ENCODE measurements around the gene WSCD1. TPM values are rescaled to one million over a fixed set of nuclear protein-coding genes. Genes with fewer than 3 reads are reported as not detected.

Gene WSCD1
- total RNA-seq, 2 experiments from 2014 or later, result not detected

- H3K36me3 ChIP-seq (ENCODE audit: insufficient read depth, low read length), result no peaks in the 10 kb centered on the region
- POLR2A ChIA-PET, result no interaction called here
- H3K9me3 ChIP-seq (ENCODE audit: low read length), result no peaks in the 10 kb centered on the region
- BruUV-seq (replicated peaks), result no TSS peak
- intact Hi-C loops (cut with micrococcal nuclease; ENCODE audit: unreplicated experiment), result no loop called here
- no peaks in the 10 kb centered on the region for H3K9me2 ChIP-seq (ENCODE audit: insufficient read depth, low read length)
- H2AFZ ChIP-seq (ENCODE audit: low read length), result no peak overlapping the region
- no peak overlapping the region for H3K27ac ChIP-seq (ENCODE audit: low read depth, low read length, poor library complexity, severe bottlenecking)
- CTCF ChIA-PET (ENCODE audit: unreplicated experiment), result no interaction called here
- no peaks in the 10 kb centered on the region for H3K79me2 ChIP-seq (ENCODE audit: insufficient read depth, low read depth, low read length)
- H3K4me3 ChIP-seq (ENCODE audit: low read depth, low read length, poor library complexity, severe bottlenecking), result no peak overlapping the region
- H4K20me1 ChIP-seq (ENCODE audit: insufficient read depth, low read length), result no peaks in the 10 kb centered on the region
- no peak for TF ChIP-seq EZH2phosphoT487 (IDR thresholded peaks at IDR 0.05; ENCODE audit: borderline replicate concordance, low read depth, low read length)
- TF ChIP-seq, protein P1, sequence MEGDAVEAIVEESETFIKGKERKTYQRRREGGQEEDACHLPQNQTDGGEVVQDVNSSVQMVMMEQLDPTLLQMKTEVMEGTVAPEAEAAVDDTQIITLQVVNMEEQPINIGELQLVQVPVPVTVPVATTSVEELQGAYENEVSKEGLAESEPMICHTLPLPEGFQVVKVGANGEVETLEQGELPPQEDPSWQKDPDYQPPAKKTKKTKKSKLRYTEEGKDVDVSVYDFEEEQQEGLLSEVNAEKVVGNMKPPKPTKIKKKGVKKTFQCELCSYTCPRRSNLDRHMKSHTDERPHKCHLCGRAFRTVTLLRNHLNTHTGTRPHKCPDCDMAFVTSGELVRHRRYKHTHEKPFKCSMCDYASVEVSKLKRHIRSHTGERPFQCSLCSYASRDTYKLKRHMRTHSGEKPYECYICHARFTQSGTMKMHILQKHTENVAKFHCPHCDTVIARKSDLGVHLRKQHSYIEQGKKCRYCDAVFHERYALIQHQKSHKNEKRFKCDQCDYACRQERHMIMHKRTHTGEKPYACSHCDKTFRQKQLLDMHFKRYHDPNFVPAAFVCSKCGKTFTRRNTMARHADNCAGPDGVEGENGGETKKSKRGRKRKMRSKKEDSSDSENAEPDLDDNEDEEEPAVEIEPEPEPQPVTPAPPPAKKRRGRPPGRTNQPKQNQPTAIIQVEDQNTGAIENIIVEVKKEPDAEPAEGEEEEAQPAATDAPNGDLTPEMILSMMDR (conservative IDR thresholded peaks at IDR 0.05; ENCODE audit: low read length), result no peak
- H3K4me1 ChIP-seq (ENCODE audit: insufficient read depth, low read length, poor library complexity, severe bottlenecking), result no peaks in the 10 kb centered on the region
- no peak for DNase-seq (ENCODE audit: low spot score)
- H3K4me2 ChIP-seq (ENCODE audit: low read length), result no peak overlapping the region
These were observed 67.7 kb downstream of the WSCD1 start for GRCh38 chr17:6137716-6138502.

DNA sequence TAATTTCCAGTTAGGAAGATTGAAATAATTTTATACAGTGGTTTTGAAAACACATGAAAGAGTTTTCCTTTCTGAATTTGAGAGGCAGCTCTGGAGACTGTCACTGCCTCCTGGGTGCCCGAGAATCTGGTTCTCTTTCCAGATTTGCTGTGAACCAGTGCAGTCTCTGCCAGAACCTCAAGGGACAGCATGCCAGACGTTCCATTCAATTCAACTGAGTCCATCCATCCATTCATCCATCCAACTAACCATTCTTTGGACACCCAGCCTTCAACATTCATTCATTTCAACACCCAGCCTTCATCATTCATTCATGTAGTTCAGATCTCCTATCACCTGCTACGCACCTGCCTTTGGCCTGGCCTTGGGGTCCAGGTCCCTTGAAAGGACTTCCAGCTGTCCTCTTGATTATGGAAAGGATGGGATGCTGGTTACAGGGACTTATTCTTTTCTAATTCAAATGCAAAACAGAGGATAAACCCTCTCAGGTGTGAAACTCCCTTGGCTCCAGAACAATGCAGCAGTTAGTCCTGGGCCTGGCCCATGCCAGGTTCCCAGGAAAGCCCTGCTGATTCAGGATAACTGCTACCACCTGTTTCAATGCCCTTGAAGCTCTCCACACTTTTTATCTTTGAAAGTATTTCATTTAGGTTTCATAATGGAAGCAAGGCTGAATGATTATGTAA, 68.7 kb downstream of the WSCD1 start:
- intact Hi-C loops (cut with micrococcal nuclease; ENCODE audit: unreplicated experiment), result no loop called here
- POLR2A ChIA-PET, result no interaction called here
- BruUV-seq (replicated peaks), result no TSS peak

More for the DNA sequence above, 68.7 kb downstream of the WSCD1 start:
- DNase-seq (ENCODE audit: low spot score), result no peak
- Histone ChIP-seq H3K36me3 (ENCODE audit: insufficient read depth, low read length) (no peaks in the 10 kb centered on the region), H4K20me1 (ENCODE audit: insufficient read depth, low read length) (no peaks in the 10 kb centered on the region), H3K4me3 (ENCODE audit: low read depth, low read length, poor library complexity, severe bottlenecking) (no peak overlapping the region), H3K9me2 (ENCODE audit: insufficient read depth, low read length) (no peaks in the 10 kb centered on the region), H3K4me2 (ENCODE audit: low read length) (no peak overlapping the region), H3K4me1 (ENCODE audit: insufficient read depth, low read length, poor library complexity, severe bottlenecking) (no peaks in the 10 kb centered on the region), H3K79me2 (ENCODE audit: insufficient read depth, low read depth, low read length) (no peaks in the 10 kb centered on the region), H2AFZ (ENCODE audit: low read length) (no peak overlapping the region), H3K9me3 (ENCODE audit: low read length) (no peaks in the 10 kb centered on the region), H3K27ac (ENCODE audit: low read depth, low read length, poor library complexity, severe bottlenecking) (no peak overlapping the region)
- CTCF ChIA-PET (ENCODE audit: unreplicated experiment), result no interaction called here
- no peak for TF ChIP-seq EZH2phosphoT487 (IDR thresholded peaks at IDR 0.05; ENCODE audit: borderline replicate concordance, low read depth, low read length)
- TF ChIP-seq, protein P1 (conservative IDR thresholded peaks at IDR 0.05; ENCODE audit: low read length), result no peak

Data from OCI-LY7 (cell line).